ENCODE data around the gene CSRNP3.

CSRNP3 gene

GRCh38 chr2:165471349-165471950 is 2.0 kb downstream of the CSRNP3 start:
- FAIRE-seq: no peak

GRCh38 chr2:165472922-165473321 is 3.4 kb downstream of the CSRNP3 start:
- no peak for FAIRE-seq

GRCh38 chr2:165474619-165475276 is 5.2 kb downstream of the CSRNP3 start:
- FAIRE-seq: no peak

- FAIRE-seq: no peak
Measured at GRCh38 chr2:165475277-165476004, 5.9 kb downstream of the CSRNP3 start.

- no peak for FAIRE-seq
Measured at GRCh38 chr2:165479856-165480255, 10.4 kb downstream of the CSRNP3 start.

- FAIRE-seq: no peak
Measured at GRCh38 chr2:165494573-165494972, 25.1 kb downstream of the CSRNP3 start.

- no peak for FAIRE-seq
Measured at GRCh38 chr2:165497659-165498317, 28.3 kb downstream of the CSRNP3 start.

- FAIRE-seq: no peak
Measured at GRCh38 chr2:165499131-165499530, 29.6 kb downstream of the CSRNP3 start.

- FAIRE-seq: no peak
Measured at GRCh38 chr2:165500001-165500400, 30.5 kb downstream of the CSRNP3 start.

GRCh38 chr2:165500816-165501215 is 31.3 kb downstream of the CSRNP3 start:
- FAIRE-seq: no peak

GRCh38 chr2:165505514-165505913 is 36.0 kb downstream of the CSRNP3 start:
- FAIRE-seq: no peak

GRCh38 chr2:165508927-165509326 is 39.4 kb downstream of the CSRNP3 start:
- no peak for FAIRE-seq

GRCh38 chr2:165513479-165513878 is 44.0 kb downstream of the CSRNP3 start:
- no peak for FAIRE-seq

- no peak for FAIRE-seq
Measured at GRCh38 chr2:165518611-165519010, 49.1 kb downstream of the CSRNP3 start.

- no peak for FAIRE-seq
Measured at GRCh38 chr2:165522719-165523118, 53.2 kb downstream of the CSRNP3 start.

- no peak for FAIRE-seq
Measured at GRCh38 chr2:165524720-165525119, 55.2 kb downstream of the CSRNP3 start.

GRCh38 chr2:165528691-165529090 is 59.2 kb downstream of the CSRNP3 start:
- no peak for FAIRE-seq

GRCh38 chr2:165529130-165529529 is 59.6 kb downstream of the CSRNP3 start:
- no peak for FAIRE-seq

- no peak for FAIRE-seq
Measured at GRCh38 chr2:165533331-165533730, 63.8 kb downstream of the CSRNP3 start.

- FAIRE-seq: no peak
Measured at GRCh38 chr2:165535471-165535870, 66.0 kb downstream of the CSRNP3 start.

GRCh38 chr2:165536851-165537499 is 67.5 kb downstream of the CSRNP3 start:
- FAIRE-seq: no peak

GRCh38 chr2:165539985-165540384 is 70.5 kb downstream of the CSRNP3 start:
- FAIRE-seq: no peak

- no peak for FAIRE-seq
Measured at GRCh38 chr2:165544897-165545296, 75.4 kb downstream of the CSRNP3 start.
